Aorta (tissue), 5 donors: ENCODE results near the gene FADS3. TPM values are rescaled to one million over a fixed set of nuclear protein-coding genes. Genes with fewer than 3 reads are reported as not detected.

Experiments
- ATAC-seq: fragments of 200-7000 bp; cut with Tn5 transposase; one replicate; pipeline ENCODE4 v1.9.1; 2022; ENCODE audit warnings: moderate library complexity; ENCODE audit not compliant: low FRiP score
- DNase-seq, 2 donors: peaks; one replicate each; pipeline ENCODE4 v3.0.0-alpha.2; 2020
- H3K27ac ChIP-seq, 2 donors: one replicate each; pipeline ENCODE4 v1.5.1; 2013; ENCODE audit warnings: low read length in 2 of 2, mild to moderate bottlenecking in 2 of 2, moderate library complexity in 2 of 2, control low read depth in 1 of 2, inconsistent platforms in 1 of 2, low read depth in 1 of 2
- H3K27me3 ChIP-seq, 2 donors: one replicate each; pipeline ENCODE4 v1.6.1; 2013; ENCODE audit warnings: control low read depth in 1 of 2, low read length in 1 of 2, mild to moderate bottlenecking in 1 of 2, moderate library complexity in 1 of 2; ENCODE audit not compliant: insufficient read depth in 2 of 2, control insufficient read depth in 1 of 2
- H3K36me3 ChIP-seq, 2 donors: one replicate each; pipeline ENCODE4 v1.6.1; 2013; ENCODE audit warnings: control low read depth in 1 of 2, low read length in 1 of 2, mild to moderate bottlenecking in 1 of 2; ENCODE audit not compliant: insufficient read depth in 2 of 2, control insufficient read depth in 1 of 2
- H3K4me1 ChIP-seq, 2 donors: one replicate each; pipeline ENCODE4 v1.6.1; 2013; ENCODE audit warnings: low read length in 2 of 2, control low read depth in 1 of 2, mild to moderate bottlenecking in 1 of 2, moderate library complexity in 1 of 2; ENCODE audit not compliant: insufficient read depth in 2 of 2, control insufficient read depth in 1 of 2
- H3K4me3 ChIP-seq, 2 donors: one replicate each; pipeline ENCODE4 v1.5.1; 2013; ENCODE audit warnings: low read length in 2 of 2, control low read depth in 1 of 2, mild to moderate bottlenecking in 1 of 2
- H3K9me3 ChIP-seq: one replicate; pipeline ENCODE4 v1.6.1; 2013; ENCODE audit warnings: mild to moderate bottlenecking, low read length; ENCODE audit not compliant: control insufficient read depth
- WGBS, 2 donors: extraction: QIAGEN DNeasy Blood & Tissue Kit; methylation state at CpG; one replicate each; pipeline ENCODE4 v1.1.7; 2013; 5-methylcytosine and 5-hydroxymethylcytosine counted together
- intact Hi-C, 2 donors: fragments of 100-400 bp; cut with DNase I; formaldehyde crosslinking; loops; one replicate each; pipeline versions ENCODE4 v1.14.2 to v1.15.0; 2022
- polyA plus RNA-seq, 2 donors: library from polyadenylated mRNA; stranded (reverse); fragments of 200-250 nt; gene quantifications; one replicate each; pipeline ENCODE4 v1.2.3, GENCODE V29; 2013
- total RNA-seq, 2 donors: library from RNA; stranded (reverse); fragmentation: NEBNext Ultra II Directional; extraction: Animal tissue kit (Norgen Biotek cat#: 25700); gene quantifications; one replicate each; pipeline ENCODE4 v1.2.1, GENCODE V29; 2021
- donor health status: healthy with polysubstance abuse.
- donor health status: Bipolar disorder and iron deficiency.
- donor health status: DM: no; HTN: no; CAD: no.
- donor health status: DM: no; HTN: no; CAD: no.
- donor health status: DM: yes; HTN: yes; CAD: no.

FADS3 gene
- total and polyA plus RNA-seq, 4 donors: 33.8 to 402 (median 150) TPM

- Histone ChIP-seq H3K27ac (no peak within 1 kb of the TSS), H3K9me3 (no peaks in the 10 kb centered on the region), H3K4me3 (peak within 1 kb of the TSS; percentile 44 to 53), H3K36me3 (no peaks in the 10 kb centered on the region), H3K27me3 (no peaks in the 10 kb centered on the region), H3K4me1 (no peaks in the 10 kb centered on the region)
- intact Hi-C loops: no loop called here
- DNase-seq: peak; percentile 85 to 90
- ATAC-seq: peak; percentile 88
- 2% methylated on average over 48 to 74 of the region's 74 CpGs for WGBS, 2 donors
Measured at GRCh38 chr11:61917334-61918109, 26.2 kb upstream of the FADS3 start, which contains the start of gene RAB3IL1. Gene RAB3IL1, minus strand, starts transcription at chr11:61917566. Its CDS starts 199 bp downstream, at chr11:61917367.

- H3K36me3 ChIP-seq: no peaks in the 10 kb centered on the region
- intact Hi-C loops: no loop called here
Measured at GRCh38 chr11:61916737-61917333, 25.5 kb upstream of the FADS3 start.

GRCh38 chr11:61914471-61915171, 23.3 kb upstream of the FADS3 start:
- no peaks in the 10 kb centered on the region for H3K9me3 ChIP-seq
- intact Hi-C loops: no loop called here
- no peaks in the 10 kb centered on the region for H3K4me1 ChIP-seq
- ATAC-seq: no peak
- H3K27me3 ChIP-seq: no peaks in the 10 kb centered on the region
- no peaks in the 10 kb centered on the region for H3K36me3 ChIP-seq
- WGBS, 2 donors: 92% methylated on average over 7 of the region's 7 CpGs
- no peak overlapping the region for H3K4me3 ChIP-seq
- peak in 1 of 2 donors; percentile 37 for DNase-seq
- no peak overlapping the region for H3K27ac ChIP-seq

More at GRCh38 chr11:61916737-61917333, 25.5 kb upstream of the FADS3 start:
- Histone ChIP-seq H3K27ac (no peak overlapping the region), H3K4me1 (no peaks in the 10 kb centered on the region), H3K27me3 (no peaks in the 10 kb centered on the region), H3K4me3 (peak overlapping the region; percentile 44 to 53), H3K9me3 (no peaks in the 10 kb centered on the region)
- ATAC-seq (no peak), DNase-seq (peak; percentile 46 to 74)
- 7 to 9% methylated on average over 28 to 32 of the region's 32 CpGs for WGBS, 2 donors

- Histone ChIP-seq H3K36me3 (no peaks in the 10 kb centered on the region), H3K27me3 (no peaks in the 10 kb centered on the region), H3K4me3 (no peak overlapping the region), H3K27ac (no peak overlapping the region), H3K9me3 (no peaks in the 10 kb centered on the region), H3K4me1 (no peaks in the 10 kb centered on the region)
- peak in 1 of 2 donors; percentile 51 for DNase-seq
- no peak for ATAC-seq
- intact Hi-C loops: no loop called here
- WGBS, 2 donors: 84 to 86% methylated on average over 8 of the region's 8 CpGs
Measured at GRCh38 chr11:61913699-61914395, 22.5 kb upstream of the FADS3 start.

- H3K36me3 ChIP-seq: no peaks in the 10 kb centered on the region
- H3K9me3 ChIP-seq: no peaks in the 10 kb centered on the region
- WGBS, 2 donors: 86 to 87% methylated on average over 18 of the region's 18 CpGs
- DNase-seq (peak in 1 of 2 donors; percentile 63), ATAC-seq (no peak)
- H3K4me1 ChIP-seq: no peaks in the 10 kb centered on the region
- no peak overlapping the region for H3K4me3 ChIP-seq
- intact Hi-C loops: no loop called here
- H3K27me3 ChIP-seq: no peaks in the 10 kb centered on the region
- H3K27ac ChIP-seq: no peak overlapping the region
Measured at GRCh38 chr11:61912991-61913698, 21.8 kb upstream of the FADS3 start.

- Histone ChIP-seq H3K4me1 (no peaks in the 10 kb centered on the region), H3K36me3 (no peaks in the 10 kb centered on the region), H3K27me3 (no peaks in the 10 kb centered on the region), H3K9me3 (no peaks in the 10 kb centered on the region), H3K27ac (no peak overlapping the region), H3K4me3 (no peak overlapping the region)
- intact Hi-C loops: no loop called here
- ATAC-seq (no peak), DNase-seq (peak; percentile 52 to 76)
- WGBS, 2 donors: 90 to 93% methylated on average over 6 of the region's 6 CpGs
Measured at GRCh38 chr11:61912530-61912898, 21.2 kb upstream of the FADS3 start.

GRCh38 chr11:61911701-61912529, 20.6 kb upstream of the FADS3 start:
- Histone ChIP-seq H3K27me3 (no peaks in the 10 kb centered on the region), H3K36me3 (no peaks in the 10 kb centered on the region), H3K4me3 (no peak overlapping the region), H3K9me3 (no peaks in the 10 kb centered on the region), H3K27ac (no peak overlapping the region), H3K4me1 (no peaks in the 10 kb centered on the region)
- WGBS, 2 donors: 85 to 86% methylated on average over 17 of the region's 17 CpGs
- ATAC-seq (no peak), DNase-seq (peak in 1 of 2 donors; percentile 68)
- intact Hi-C loops: no loop called here
